ENCODE data around the gene WNT4.

GRCh38 chr1:22131875-22132486 is 10.9 kb downstream of the WNT4 start:
- TF ChIP-seq CTCF (IDR thresholded peaks at IDR 0.05; ENCODE audit: borderline replicate concordance, extremely low read depth, low read length, poor library complexity, severe bottlenecking), result peak; percentile 88
- TF ChIP-seq EZH2 (IDR thresholded peaks at IDR 0.05; ENCODE audit: borderline replicate concordance, low read depth, low read length, severe bottlenecking), result no peak

All from DND-41 (cell line).